RPMI8226 (cell line): ENCODE data around the gene TMEM25.
"Not testable (repeated sequence)": the region's sequence is repeated elsewhere in the genome, so short reads cannot be mapped to it uniquely, and the experiment has no call there.

ENCODE experiments used
- DNase-seq: peaks from one replicate; pipeline ENCODE4 v3.0.0-alpha.2; 2015

TMEM25 gene

GRCh38 chr11:118530683-118531596, at the start of gene TMEM25:
TMEM25 (plus strand) TSS chr11:118531192; CDS start chr11:118531802, 610 bp downstream.
- peak; percentile 82 for DNase-seq

GRCh38 chr11:118481238-118481637, 49.8 kb upstream of the TMEM25 start:
- DNase-seq = not testable (repeated sequence)

- no peak for DNase-seq
Measured at GRCh38 chr11:118484405-118484804, 46.6 kb upstream of the TMEM25 start.

- DNase-seq = no peak
Measured at GRCh38 chr11:118485273-118485672, 45.7 kb upstream of the TMEM25 start.

- peak; percentile 74 for DNase-seq
Measured at GRCh38 chr11:118488480-118489109, 42.4 kb upstream of the TMEM25 start.

GRCh38 chr11:118491041-118491440, 40.0 kb upstream of the TMEM25 start:
- DNase-seq = no peak

GRCh38 chr11:118497831-118498230, 33.2 kb upstream of the TMEM25 start:
- no peak for DNase-seq

GRCh38 chr11:118503216-118503615, 27.8 kb upstream of the TMEM25 start:
- DNase-seq = no peak

- no peak for DNase-seq
Measured at GRCh38 chr11:118511601-118512000, 19.4 kb upstream of the TMEM25 start.

GRCh38 chr11:118514103-118514502, 16.9 kb upstream of the TMEM25 start:
- no peak for DNase-seq

GRCh38 chr11:118519549-118519948, 11.4 kb upstream of the TMEM25 start:
- no peak for DNase-seq

- no peak for DNase-seq
Measured at GRCh38 chr11:118521892-118522311, 9.1 kb upstream of the TMEM25 start.

GRCh38 chr11:118522571-118523072, 8.4 kb upstream of the TMEM25 start:
- no peak for DNase-seq

- DNase-seq = no peak
Measured at GRCh38 chr11:118524356-118524755, 6.6 kb upstream of the TMEM25 start.

- DNase-seq = no peak
Measured at GRCh38 chr11:118524757-118525470, 6.1 kb upstream of the TMEM25 start.

- DNase-seq = no peak
Measured at GRCh38 chr11:118526688-118527087, 4.3 kb upstream of the TMEM25 start.

GRCh38 chr11:118527109-118527508, 3.9 kb upstream of the TMEM25 start, which contains the start of gene TTC36:
TTC36 (plus strand) TSS chr11:118527474; CDS start chr11:118527495, 21 bp downstream.
- no peak for DNase-seq

- DNase-seq = no peak
Measured at GRCh38 chr11:118528511-118528910, 2.5 kb upstream of the TMEM25 start.

- DNase-seq = no peak
Measured at GRCh38 chr11:118529584-118530175, 1.3 kb upstream of the TMEM25 start.

GRCh38 chr11:118530180-118530682, 761 bp upstream of the TMEM25 start:
- peak; percentile 69 for DNase-seq

- DNase-seq = no peak
Measured at GRCh38 chr11:118531597-118532084, 649 bp downstream of the TMEM25 start.

- DNase-seq = no peak
Measured at GRCh38 chr11:118532091-118532490, 1.1 kb downstream of the TMEM25 start.
